H1 (cell line): Measurements from ENCODE around the gene MYO1D. TPM values are rescaled to one million over a fixed set of nuclear protein-coding genes. Genes with fewer than 3 reads are reported as not detected.

Source experiments
- CTCF ChIA-PET: fragments of 300-600 bp; sonication (Branson Sonifier 250); formaldehyde crosslinking; loops from one replicate; lab custom pipeline; 2021; ENCODE audit not compliant: partially characterized antibody; lab: Charles Lee
- POLR2A ChIA-PET: fragments of 300-600 bp; sonication (Branson Sonifier 250); formaldehyde crosslinking; loops from one replicate; lab custom pipeline; 2021; ENCODE audit warnings: inconsistent platforms; ENCODE audit not compliant: partially characterized antibody; lab: Charles Lee
- DNase-seq, 2 experiments: peaks; one replicate each; pipeline versions ENCODE4 v3.0.0 to v3.0.0-alpha.2; 2010 to 2022; ENCODE audit warnings: low spot score in 2 of 2, low read depth in 1 of 2, mixed read lengths in 1 of 2
- FAIRE-seq: peaks from 2 replicates; lab custom pipeline; 2011; peaks lifted over from hg19 to GRCh38; lab: Jason Lieb, UNC
- H2AFZ ChIP-seq: 2 replicates; pipeline ENCODE4 v1.8.1; 2012; ENCODE audit warnings: low read length, inconsistent platforms
- H2AK5ac ChIP-seq: 2 replicates; pipeline ENCODE4 v1.6.1; 2013; ENCODE audit warnings: low read depth, low read length
- H2BK120ac ChIP-seq: replicated peaks from 2 replicates; pipeline ENCODE3; 2013; ENCODE audit warnings: low read depth, low read length, inconsistent platforms
- H2BK12ac ChIP-seq: 2 replicates; pipeline ENCODE4 v1.6.1; 2013; ENCODE audit warnings: low read depth, low read length
- H2BK15ac ChIP-seq: 2 replicates; pipeline ENCODE4 v1.6.1; 2013; ENCODE audit warnings: low read length
- H2BK20ac ChIP-seq: 2 replicates; pipeline ENCODE4 v1.6.1; 2013; ENCODE audit warnings: low read length
- H2BK5ac ChIP-seq: 2 replicates; pipeline ENCODE4 v1.6.1; 2013; ENCODE audit warnings: low read depth, low read length
- H3K14ac ChIP-seq: 2 replicates; pipeline ENCODE4 v1.6.1; 2013; ENCODE audit warnings: inconsistent platforms; ENCODE audit not compliant: insufficient read length
- H3K18ac ChIP-seq: 2 replicates; pipeline ENCODE4 v1.6.1; 2013; ENCODE audit warnings: low read length; ENCODE audit errors: extremely low read depth
- H3K23ac ChIP-seq: 2 replicates; pipeline ENCODE4 v1.6.1; 2013; ENCODE audit warnings: inconsistent platforms; ENCODE audit not compliant: insufficient read length
- H3K23me2 ChIP-seq: 2 replicates; pipeline ENCODE4 v1.6.1; 2013; ENCODE audit warnings: low read depth, low read length
- H3K27ac ChIP-seq: 2 replicates; pipeline ENCODE4 v1.6.1; 2011; ENCODE audit warnings: low read depth, low read length, inconsistent platforms
- H3K27me3 ChIP-seq, 4 experiments: replicated peaks in 1 of 4; 1 replicate in 1 of 4; 2 replicates in 3 of 4; pipeline versions ENCODE4 v1.6.1 to v1.8.1; 2011 to 2013; ENCODE audit warnings: low read length in 3 of 4, mild to moderate bottlenecking in 3 of 4, inconsistent platforms in 2 of 4, mixed read lengths in 2 of 4, moderate library complexity in 1 of 4; ENCODE audit not compliant: control insufficient read depth in 3 of 4, insufficient read depth in 3 of 4; ENCODE audit errors: extremely low read depth in 1 of 4
- H3K36me3 ChIP-seq, 4 experiments: 2 replicates each; pipeline versions ENCODE4 v1.6.1 to v1.8.1; 2011 to 2013; ENCODE audit warnings: mild to moderate bottlenecking in 4 of 4, low read length in 3 of 4, moderate library complexity in 2 of 4, control low read depth in 1 of 4, inconsistent platforms in 1 of 4; ENCODE audit not compliant: insufficient read depth in 4 of 4, control insufficient read depth in 2 of 4
- H3K4ac ChIP-seq: replicated peaks from 2 replicates; pipeline ENCODE3; 2013; ENCODE audit warnings: low read length, low read depth, mixed read lengths, inconsistent platforms; ENCODE audit not compliant: insufficient read length
- H3K4me1 ChIP-seq, 4 experiments: replicated peaks in 1 of 4; 1 replicate in 1 of 4; 2 replicates in 3 of 4; pipeline versions ENCODE4 v1.6.1 to v1.8.1; 2011 to 2013; ENCODE audit warnings: low read length in 3 of 4, inconsistent platforms in 2 of 4, mixed read lengths in 1 of 4; ENCODE audit not compliant: insufficient read depth in 4 of 4, control insufficient read depth in 3 of 4
- H3K4me2 ChIP-seq, 2 experiments: 2 replicates each; pipeline versions ENCODE4 v1.6.1 to v1.8.1; 2011 to 2013; ENCODE audit warnings: low read depth in 2 of 2, low read length in 2 of 2, control low read depth in 1 of 2, inconsistent platforms in 1 of 2, mild to moderate bottlenecking in 1 of 2; ENCODE audit not compliant: insufficient read depth in 1 of 2
- H3K4me3 ChIP-seq, 4 experiments: fragments of 200-600, 300-600 bp in 1 of 4; sonication (generic), shearing (Covaris generic), sonication (Bioruptor Twin) in 1 of 4; 2 replicates each; pipeline versions ENCODE4 v1.5.1 to v1.8.1; 2011 to 2016; ENCODE audit warnings: low read length in 4 of 4, low read depth in 3 of 4, control low read depth in 2 of 4, inconsistent platforms in 2 of 4, mild to moderate bottlenecking in 2 of 4, mixed read lengths in 1 of 4, moderate library complexity in 1 of 4; ENCODE audit not compliant: insufficient read depth in 2 of 4; ENCODE audit errors: extremely low read depth in 1 of 4
- H3K56ac ChIP-seq: replicated peaks from 2 replicates; pipeline ENCODE3; 2013; ENCODE audit warnings: low read depth, mild to moderate bottlenecking, mixed read lengths, low read length, inconsistent platforms; ENCODE audit not compliant: insufficient read length
- H3K79me1 ChIP-seq: 2 replicates; pipeline ENCODE4 v1.6.1; 2013; ENCODE audit warnings: low read depth, low read length, control low read depth
- H3K79me2 ChIP-seq, 2 experiments: 2 replicates each; pipeline versions ENCODE4 v1.6.1 to v1.8.1; 2012 to 2013; ENCODE audit warnings: low read length in 2 of 2, mild to moderate bottlenecking in 2 of 2, inconsistent platforms in 1 of 2; ENCODE audit not compliant: insufficient read depth in 2 of 2, control insufficient read depth in 1 of 2
- H3K9ac ChIP-seq, 4 experiments: replicated peaks in 1 of 4; 1 replicate in 1 of 4; 2 replicates in 3 of 4; pipeline versions ENCODE4 v1.6.1 to v1.8.1; 2011 to 2013; ENCODE audit warnings: low read depth in 3 of 4, low read length in 3 of 4, control low read depth in 2 of 4, mild to moderate bottlenecking in 2 of 4, moderate library complexity in 2 of 4, inconsistent platforms in 1 of 4; ENCODE audit errors: extremely low read depth in 1 of 4
- H3K9me3 ChIP-seq, 2 experiments: 2 replicates each; pipeline versions ENCODE4 v1.6.1 to v1.8.1; 2012 to 2013; ENCODE audit warnings: mild to moderate bottlenecking in 2 of 2, moderate library complexity in 2 of 2, control low read depth in 1 of 2, inconsistent platforms in 1 of 2, low read depth in 1 of 2, low read length in 1 of 2, mixed read lengths in 1 of 2; ENCODE audit not compliant: insufficient read depth in 2 of 2
- H4K20me1 ChIP-seq, 2 experiments: replicated peaks in 1 of 2; 2 replicates each; pipeline versions ENCODE3 to v1.8.1; 2011 to 2013; ENCODE audit warnings: inconsistent platforms in 2 of 2, low read length in 2 of 2, mild to moderate bottlenecking in 1 of 2; ENCODE audit not compliant: insufficient read depth in 2 of 2, control insufficient read depth in 1 of 2
- H4K5ac ChIP-seq: 2 replicates; pipeline ENCODE4 v1.6.1; 2013; ENCODE audit warnings: low read length, low read depth, mixed read lengths, inconsistent platforms; ENCODE audit not compliant: insufficient read length
- H4K8ac ChIP-seq: 2 replicates; pipeline ENCODE4 v1.8.0; 2013; ENCODE audit warnings: mild to moderate bottlenecking, moderate library complexity, low read length, inconsistent platforms; ENCODE audit not compliant: insufficient read depth; ENCODE audit errors: extremely low read depth
- H4K91ac ChIP-seq: replicated peaks from 2 replicates; pipeline ENCODE3; 2013; ENCODE audit warnings: low read length, mixed read lengths, inconsistent platforms; ENCODE audit not compliant: insufficient read length
- CEBPB ChIP-seq: IDR thresholded peaks from 2 replicates; pipeline ENCODE4 v1.6.1; 2012; ENCODE audit warnings: low read depth, low read length
- EGR1 ChIP-seq: IDR thresholded peaks from 2 replicates; pipeline ENCODE4 v1.6.1; 2011; ENCODE audit warnings: low read depth, low read length, borderline replicate concordance
- WGBS, 2 experiments: shearing (Covaris generic) in 1 of 2; methylation state at CpG; one replicate each; pipeline versions ENCODE4 v1.1.6 to v1.1.7; 2013 to 2015; ENCODE audit warnings: low lambda C conversion rate in 2 of 2, mixed read lengths in 2 of 2, inconsistent platforms in 1 of 2, low coverage in 1 of 2, missing lambda C conversion rate in 1 of 2; ENCODE audit not compliant: insufficient replicate concordance in 2 of 2, insufficient coverage in 1 of 2, insufficient read length in 1 of 2; ENCODE audit errors: extremely low coverage in 1 of 2, missing lambda C conversion rate in 1 of 2; 5-methylcytosine and 5-hydroxymethylcytosine counted together
- polyA plus RNA-seq, 7 experiments: library from polyadenylated mRNA; depleted of rRNA in 3 of 7; stranded (reverse) in 5 of 7; unstranded in 2 of 7; fragments of >200 nt in 5 of 7; fragments of 200-250 nt in 2 of 7; gene quantifications; 1 replicate in 5 of 7; 2 replicates in 1 of 7; 4 replicates in 1 of 7; pipeline versions ENCODE4 v1.2.1 to v1.2.3, GENCODE V29; 2011 to 2013; ENCODE audit warnings: missing spikeins in 2 of 7, mixed read lengths in 2 of 7
- total RNA-seq: library from RNA; stranded (reverse); fragmentation: NEBNext Ultra II Directional; extraction: Animal tissue kit (Norgen Biotek cat#: 25700); gene quantifications from 2 replicates; pipeline ENCODE4 v1.2.1, GENCODE V29; 2021

MYO1D gene
- total and polyA plus RNA-seq, 2 of the 8 experiments (the other 6 are each of a cell fraction or from before 2014, with no cell fraction given): 6.5 to 25.4 TPM

DNA sequence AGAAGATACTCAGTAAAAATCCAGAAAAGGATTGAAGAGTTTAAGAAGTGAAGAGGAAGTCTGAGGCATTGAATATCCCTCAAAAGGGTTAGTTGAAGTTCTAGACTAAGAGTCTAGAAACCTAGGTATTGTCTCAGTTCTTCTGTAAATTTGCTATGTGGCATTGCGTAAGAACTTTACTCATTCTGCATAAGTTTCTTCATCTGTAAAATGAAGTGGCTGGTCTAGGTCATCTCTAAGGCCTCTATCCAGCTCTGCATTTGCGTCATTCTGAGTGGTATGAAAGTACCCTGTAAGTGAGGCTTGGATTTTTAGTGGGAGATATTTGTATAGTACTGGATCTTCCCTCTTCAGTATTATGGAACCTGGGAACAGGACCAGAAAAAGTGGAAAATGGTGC lies 130.2 kb downstream of the MYO1D start:
- no peak overlapping the region for H3K4me2 ChIP-seq
- H3K56ac ChIP-seq: no peak overlapping the region
- H2BK20ac ChIP-seq: no peak overlapping the region
- no peak overlapping the region for H2AK5ac ChIP-seq
- FAIRE-seq: no peak
- no peak overlapping the region for H3K4ac ChIP-seq
- H4K91ac ChIP-seq: no peak overlapping the region
- H3K4me3 ChIP-seq: no peak overlapping the region
- H3K27ac ChIP-seq: no peak overlapping the region
- no peaks in the 10 kb centered on the region for H3K23me2 ChIP-seq
- TF ChIP-seq CEBPB (peak; percentile 16; the same call in 1 of the 2 replicates), EGR1 (no peak)
- H2BK5ac ChIP-seq: no peak overlapping the region
- H3K79me2 ChIP-seq: no peaks in the 10 kb centered on the region
- no peaks in the 10 kb centered on the region for H3K79me1 ChIP-seq
- H2BK15ac ChIP-seq: no peak overlapping the region
- DNase-seq: no peak
- H3K14ac ChIP-seq: no peak overlapping the region
- H4K20me1 ChIP-seq: no peaks in the 10 kb centered on the region
- H3K4me1 ChIP-seq: no peaks in the 10 kb centered on the region
- 84% methylated on average over 2 of the region's 2 CpGs; no CpG with 5 or more reads in 1 of the 2 experiments for WGBS, 2 experiments
- peaks cover 0 to 1% (median 0%) of the 10 kb centered on the region in 4 experiments; a peak in 1 of 7 replicates for H3K27me3 ChIP-seq
- ChIA-PET CTCF (interaction anchor here (0.6 to 1.0 kb wide), 3 partner anchors 76 to 270 kb away, joined by 3 to 4 read pairs (median 4); no protein-coding TSS in a partner anchor), POLR2A (no interaction called here)
- H3K18ac ChIP-seq: no peak overlapping the region
- no peak overlapping the region for H4K5ac ChIP-seq
- H4K8ac ChIP-seq: no peak overlapping the region
- no peaks in the 10 kb centered on the region for H3K9me3 ChIP-seq
- no peak overlapping the region for H3K9ac ChIP-seq
- no peak overlapping the region for H3K23ac ChIP-seq
- H2BK120ac ChIP-seq: no peak overlapping the region
- no peak overlapping the region for H2BK12ac ChIP-seq
- no peak overlapping the region for H2AFZ ChIP-seq
- no peaks in the 10 kb centered on the region for H3K36me3 ChIP-seq
